Fibroblast of lung (primary cell): ENCODE data around the gene CYBA.

Experiments
- CTCF ChIP-seq, 2 donors: IDR thresholded peaks in 1 of 2; conservative IDR thresholded peaks in 1 of 2; 1 replicate in 1 of 2; 2 replicates in 1 of 2; pipeline ENCODE4 v1.5.1; 2011 to 2012; ENCODE audit warnings: low read length in 2 of 2, control low read depth in 1 of 2, inconsistent platforms in 1 of 2, low read depth in 1 of 2, mild to moderate bottlenecking in 1 of 2
- EZH2 ChIP-seq: IDR thresholded peaks from 2 replicates; pipeline ENCODE4 v1.5.1; 2012; ENCODE audit warnings: low read length, control low read depth, mild to moderate bottlenecking; ENCODE audit errors: missing control alignments

GRCh38 chr16:88681084-88681680, 30.3 kb upstream of the CYBA start:
- TF ChIP-seq EZH2 (no peak), CTCF (conservative IDR thresholded peaks at IDR 0.05 in 1 of 2, IDR thresholded peaks at IDR 0.05 in 1 of 2; ENCODE audit: low read depth in 1 of 2, low read length in 2 of 2) (no peak)
